Measurements from ENCODE around the gene ME1. TPM values are rescaled to one million over a fixed set of nuclear protein-coding genes. Genes with fewer than 3 reads are reported as not detected.

Gene ME1
- total RNA-seq, 1 experiment from 2014 or later, result 7.8 TPM

- H3K23me2 ChIP-seq (ENCODE audit: insufficient read length, low read depth, low read length, poor library complexity, severe bottlenecking), result no peaks in the 10 kb centered on the region
- no peak overlapping the region for H3K23ac ChIP-seq (ENCODE audit: insufficient read length, low read depth, low read length)
- H2BK12ac ChIP-seq (ENCODE audit: insufficient read length, low read depth, low read length), result no peak overlapping the region
- no CpG with 5 or more reads among the region's 1 CpG for WGBS (ENCODE audit: extremely low coverage, insufficient read length, low lambda C conversion rate)
- no peak overlapping the region for H2BK15ac ChIP-seq (ENCODE audit: low read depth, low read length)
- peaks cover 0 to 1% (median 0%) of the 10 kb centered on the region in 3 experiments; a peak in 1 of 7 replicates for H3K36me3 Mint-ChIP-seq (ENCODE audit: insufficient read depth in 1 of 3, low read depth in 3 of 3)
- no peak overlapping the region for H3T11ph ChIP-seq (ENCODE audit: low read length)
- H3K14ac ChIP-seq (ENCODE audit: insufficient read depth, low read length), result no peak overlapping the region
- H3K4me1 Mint-ChIP-seq, result peaks cover 18 to 22% of the 10 kb centered on the region in 2 experiments
- no peak overlapping the region for H3K27ac ChIP-seq (ENCODE audit: insufficient read length, low read depth, low read length)
- no peaks in the 10 kb centered on the region for H3K79me1 ChIP-seq (ENCODE audit: insufficient read depth, low read depth, low read length, poor library complexity, severe bottlenecking)
- no peak overlapping the region for H3K4me2 ChIP-seq (ENCODE audit: insufficient read depth, insufficient read length, low read length)
- H4K20me1 ChIP-seq (ENCODE audit: control insufficient read depth, insufficient read depth, insufficient read length), result no peaks in the 10 kb centered on the region
- no peak overlapping the region for H2BK5ac ChIP-seq (ENCODE audit: insufficient read length, low read length)
- TF ChIP-seq CTCF (conservative IDR thresholded peaks at IDR 0.05), result no peak
- H3K56ac ChIP-seq (ENCODE audit: insufficient read length, low read depth, low read length), result no peak overlapping the region
- no peak overlapping the region for H3K27ac Mint-ChIP-seq
- H3K27me3 Mint-ChIP-seq (ENCODE audit: low read depth), result peaks cover 48% of the 10 kb centered on the region
- H4K8ac ChIP-seq (replicated peaks; ENCODE audit: insufficient read length, low read depth, low read length), result no peak overlapping the region
- H3K9ac ChIP-seq (ENCODE audit: extremely low read depth, insufficient read length, low read length), result no peak overlapping the region
- H3K9me3 Mint-ChIP-seq, result peaks cover 0 to 4% of the 10 kb centered on the region in 2 experiments; a peak in 1 of 5 replicates
- H2BK20ac ChIP-seq (ENCODE audit: low read depth, low read length, poor library complexity, severe bottlenecking), result no peak overlapping the region
- DNase-seq, result no peak
- no peak overlapping the region for H3K4me3 Mint-ChIP-seq
- no peak overlapping the region for H2BK120ac ChIP-seq (ENCODE audit: low read depth, low read length, poor library complexity, severe bottlenecking)
- no peak overlapping the region for H3K18ac ChIP-seq (ENCODE audit: insufficient read length, low read depth, low read length)
- H3K79me2 ChIP-seq (ENCODE audit: insufficient read depth, low read length), result no peaks in the 10 kb centered on the region
- no peak overlapping the region for H2AFZ ChIP-seq (ENCODE audit: low read length)
- H4K91ac ChIP-seq (ENCODE audit: insufficient read length, low read depth, low read length), result no peak overlapping the region
- no peaks in the 10 kb centered on the region for H3K9me3 ChIP-seq (ENCODE audit: control insufficient read depth, low read depth, low read length)
- H4K5ac ChIP-seq (ENCODE audit: insufficient read length, low read depth, low read length), result no peak overlapping the region
- H3K4ac ChIP-seq (ENCODE audit: low read depth, low read length), result no peak overlapping the region
- H3K27me3 ChIP-seq (ENCODE audit: insufficient read depth, low read length), result peaks cover 8% of the 10 kb centered on the region; the same call in 1 of the 2 replicates
- H3K4me1 ChIP-seq (ENCODE audit: insufficient read depth, low read length), result no peaks in the 10 kb centered on the region
- H2AK5ac ChIP-seq (ENCODE audit: insufficient read length, low read length), result no peak overlapping the region
Measured at GRCh38 chr6:83461438-83461837, 30.6 kb upstream of the ME1 start.
